ENCODE results near the gene SPAG16.

SPAG16 gene

DNA sequence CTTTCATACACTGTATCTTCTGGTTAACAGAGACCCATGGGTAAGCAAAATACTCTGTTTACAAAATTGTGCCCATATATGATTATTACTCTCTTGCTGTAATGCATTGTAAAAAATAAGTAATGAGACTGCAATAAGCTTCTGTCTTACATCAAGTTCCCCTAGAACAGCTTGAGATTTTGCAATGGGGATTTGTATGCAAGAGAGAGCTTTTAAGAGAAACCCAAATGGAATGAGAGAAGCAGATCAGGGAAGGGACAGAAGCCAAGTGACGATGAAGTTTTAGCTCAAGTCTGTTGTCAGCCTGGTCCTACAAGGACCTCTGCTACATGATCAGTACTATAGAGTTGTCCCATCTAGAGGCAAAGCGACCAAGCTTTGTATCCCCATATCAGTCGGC, 908.4 kb downstream of the SPAG16 start:
- DNase-seq (ENCODE audit: extremely low spot score, insufficient read length, low read depth) (no peak), FAIRE-seq (no peak)

DNA sequence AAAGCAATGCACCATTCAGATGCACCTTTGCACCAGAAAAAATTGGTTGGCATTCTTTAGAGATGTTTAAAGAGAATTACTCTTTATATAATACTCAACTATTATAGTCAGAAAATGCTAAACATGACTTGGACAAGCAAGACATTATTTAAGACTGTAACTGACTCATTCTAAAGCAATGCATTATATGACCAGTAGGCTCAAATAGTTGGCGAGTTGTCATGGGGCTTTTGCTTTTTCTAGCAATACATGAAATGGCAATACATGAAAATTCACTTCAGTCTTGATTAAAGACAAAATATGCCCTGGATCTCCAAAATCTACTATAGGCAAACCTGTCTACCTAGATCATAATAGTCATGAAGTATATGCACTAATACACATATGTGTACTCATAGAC, 909.7 kb downstream of the SPAG16 start:
- FAIRE-seq (no peak), DNase-seq (ENCODE audit: extremely low spot score, insufficient read length, low read depth) (no peak)

GRCh38 chr2:214196260-214196659, 912.0 kb downstream of the SPAG16 start:
- FAIRE-seq (no peak), DNase-seq (ENCODE audit: extremely low spot score, insufficient read length, low read depth) (no peak)

GRCh38 chr2:214201892-214202291, 917.6 kb downstream of the SPAG16 start:
- FAIRE-seq, result no peak
- DNase-seq (ENCODE audit: extremely low spot score, insufficient read length, low read depth), result no peak

- no peak for FAIRE-seq
- DNase-seq (ENCODE audit: extremely low spot score, insufficient read length, low read depth), result no peak
Observed at GRCh38 chr2:214203214-214203613, 919.0 kb downstream of the SPAG16 start.

- FAIRE-seq, result no peak
- no peak for DNase-seq (ENCODE audit: extremely low spot score, insufficient read length, low read depth)
Observed at GRCh38 chr2:214203744-214204289, 919.6 kb downstream of the SPAG16 start.

GRCh38 chr2:214215107-214215506, 930.8 kb downstream of the SPAG16 start:
- DNase-seq (ENCODE audit: extremely low spot score, insufficient read length, low read depth) (no peak), FAIRE-seq (no peak)

GRCh38 chr2:214217136-214217535, 932.9 kb downstream of the SPAG16 start:
- FAIRE-seq (no peak), DNase-seq (ENCODE audit: extremely low spot score, insufficient read length, low read depth) (no peak)

- FAIRE-seq (no peak), DNase-seq (ENCODE audit: extremely low spot score, insufficient read length, low read depth) (no peak)
Observed at GRCh38 chr2:214217599-214217998, 933.3 kb downstream of the SPAG16 start.

DNA sequence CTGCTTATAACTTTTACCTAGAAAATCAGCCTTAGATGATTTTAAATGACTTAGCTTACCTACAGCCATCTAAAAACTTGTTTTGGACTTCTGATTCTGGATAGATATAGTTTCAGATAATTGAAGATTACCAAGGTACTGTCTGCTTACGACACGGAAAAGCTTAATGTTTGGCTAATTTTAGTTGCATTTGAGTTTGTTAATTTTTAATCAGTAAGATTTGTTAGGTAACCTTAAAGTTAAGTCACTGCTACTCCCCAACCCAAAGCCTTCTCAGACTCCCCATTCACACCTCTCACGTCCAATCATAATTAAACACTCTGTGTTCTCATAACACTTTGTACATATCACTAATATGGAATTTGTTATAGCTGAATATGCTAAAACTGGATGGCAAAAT, 936.0 kb downstream of the SPAG16 start:
- DNase-seq (ENCODE audit: extremely low spot score, insufficient read length, low read depth) (no peak), FAIRE-seq (no peak)

DNA sequence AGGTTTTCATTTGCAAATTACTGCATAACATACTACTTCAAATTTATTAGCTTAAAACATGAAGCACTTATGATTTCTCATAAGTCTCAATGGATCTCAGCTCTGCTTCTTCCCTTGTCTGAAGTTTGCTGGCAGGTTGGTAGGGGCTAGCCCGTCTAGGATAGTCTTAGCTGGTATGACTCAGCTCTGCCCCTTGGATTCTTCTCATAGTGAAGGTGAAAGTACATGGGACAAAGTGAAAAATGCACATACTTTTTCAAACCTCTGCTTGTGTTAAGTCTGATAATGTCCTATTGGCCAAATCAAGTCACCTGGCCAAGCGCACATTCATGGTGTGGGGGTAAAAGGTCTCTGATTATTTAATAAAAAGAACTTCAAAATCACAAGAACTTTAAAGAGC, 941.8 kb downstream of the SPAG16 start:
- DNase-seq (ENCODE audit: extremely low spot score, insufficient read length, low read depth) (no peak), FAIRE-seq (no peak)

GRCh38 chr2:214232271-214232670, 948.0 kb downstream of the SPAG16 start:
- no peak for FAIRE-seq

GRCh38 chr2:214233164-214233563, 948.9 kb downstream of the SPAG16 start:
- DNase-seq (ENCODE audit: extremely low spot score, insufficient read length, low read depth) (no peak), FAIRE-seq (no peak)

More at GRCh38 chr2:214232271-214232670, 948.0 kb downstream of the SPAG16 start:
- no peak for DNase-seq (ENCODE audit: extremely low spot score, insufficient read length, low read depth)

DNA sequence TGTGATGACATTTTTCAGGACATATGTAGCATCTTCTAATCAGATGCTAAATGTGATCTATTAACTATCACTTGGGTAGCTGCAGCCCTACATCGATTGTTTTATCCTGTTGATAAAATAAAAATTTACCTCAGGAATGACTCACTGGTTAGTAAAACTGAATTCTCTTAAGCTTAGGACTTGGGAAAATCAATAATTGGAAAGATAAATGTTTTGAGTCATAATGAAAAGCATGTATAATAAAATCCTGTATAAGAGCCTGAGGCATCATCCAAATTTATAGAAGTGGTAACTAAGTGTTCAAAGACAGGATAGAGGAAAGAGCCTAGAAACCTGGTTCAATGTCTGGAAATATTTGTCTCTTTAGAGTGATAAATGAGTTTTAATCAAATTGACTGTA, 958.5 kb downstream of the SPAG16 start:
- no peak for FAIRE-seq
- no peak for DNase-seq (ENCODE audit: extremely low spot score, insufficient read length, low read depth)

GRCh38 chr2:214244847-214245246, 960.6 kb downstream of the SPAG16 start:
- DNase-seq (ENCODE audit: extremely low spot score, insufficient read length, low read depth) (no peak), FAIRE-seq (no peak)

DNA sequence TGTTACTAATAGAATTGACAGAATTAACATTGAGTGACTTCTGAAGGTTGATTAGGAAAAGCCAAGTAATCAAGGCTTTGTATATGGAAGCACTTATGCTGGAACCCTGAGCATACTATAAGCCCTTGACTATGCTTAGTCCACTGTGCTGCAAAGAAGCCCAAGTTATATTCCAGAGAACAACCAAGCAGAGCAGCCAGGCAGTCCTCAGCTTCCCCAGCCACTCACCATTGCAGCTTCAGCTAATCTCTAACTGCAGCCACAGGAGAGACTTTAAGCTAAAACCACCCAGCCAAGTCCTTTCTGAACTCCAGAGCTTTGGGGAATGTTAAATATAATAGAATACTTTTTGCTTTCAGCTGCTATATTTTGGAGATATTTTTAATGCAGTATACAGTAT, 962.2 kb downstream of the SPAG16 start:
- FAIRE-seq, result no peak
- DNase-seq (ENCODE audit: extremely low spot score, insufficient read length, low read depth), result no peak

GRCh38 chr2:214247531-214247930, 963.3 kb downstream of the SPAG16 start:
- FAIRE-seq (no peak), DNase-seq (ENCODE audit: extremely low spot score, insufficient read length, low read depth) (no peak)

DNA sequence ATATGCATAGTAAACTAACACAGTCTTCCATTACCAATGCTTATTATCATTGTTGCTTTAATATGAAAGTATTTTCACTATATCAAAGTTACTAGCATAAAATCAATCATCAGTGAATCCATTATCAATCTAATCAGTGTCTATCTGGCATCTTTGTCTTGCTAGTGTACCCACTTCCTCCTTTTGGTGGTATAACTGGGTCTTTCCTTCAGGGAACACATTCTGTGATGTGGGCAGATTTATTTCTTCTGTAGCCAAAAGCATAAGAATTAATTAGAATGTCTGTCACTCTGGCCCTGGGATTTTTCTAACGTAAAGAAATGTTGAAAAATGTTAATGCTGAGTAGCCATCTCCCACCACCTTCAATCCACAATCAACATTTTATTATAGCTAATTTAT, 970.8 kb downstream of the SPAG16 start:
- no peak for FAIRE-seq
- DNase-seq (ENCODE audit: extremely low spot score, insufficient read length, low read depth), result no peak

- no peak for DNase-seq (ENCODE audit: extremely low spot score, insufficient read length, low read depth)
- no peak for FAIRE-seq
Observed at GRCh38 chr2:214261683-214262082, 977.4 kb downstream of the SPAG16 start.

GRCh38 chr2:214264171-214264570, 979.9 kb downstream of the SPAG16 start:
- FAIRE-seq, result no peak
- no peak for DNase-seq (ENCODE audit: extremely low spot score, insufficient read length, low read depth)

DNA sequence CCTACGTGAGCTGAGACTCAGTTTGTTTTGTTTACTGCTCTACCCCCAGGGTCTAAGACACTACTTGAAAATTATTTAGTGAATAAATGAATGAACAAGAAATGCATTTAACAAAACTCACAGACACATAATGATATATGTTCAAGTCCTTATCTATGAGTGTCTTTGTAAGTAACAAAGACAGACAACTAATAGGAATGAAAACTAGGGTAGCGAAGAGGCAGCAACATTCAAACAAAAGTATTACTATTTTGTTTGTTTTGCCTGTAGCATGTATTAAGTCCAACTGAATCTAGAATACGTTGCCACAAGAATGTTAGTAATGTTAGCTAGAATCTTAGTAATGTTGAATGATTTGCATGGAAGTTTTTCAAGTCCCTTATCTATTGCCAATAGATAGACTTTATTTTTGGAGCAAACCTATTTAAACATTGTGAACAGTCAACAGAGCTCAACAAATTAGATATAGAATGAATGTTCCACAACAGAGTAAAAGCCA, 981.8 kb downstream of the SPAG16 start:
- FAIRE-seq (no peak), DNase-seq (ENCODE audit: extremely low spot score, insufficient read length, low read depth) (no peak)

- FAIRE-seq, result no peak
Observed at GRCh38 chr2:214277880-214278279, 993.6 kb downstream of the SPAG16 start.

More at GRCh38 chr2:214277880-214278279, 993.6 kb downstream of the SPAG16 start:
- no peak for DNase-seq (ENCODE audit: extremely low spot score, insufficient read length, low read depth)

Data from GM18507 (cell line).